Measurements from ENCODE around the gene CAMK2D.
A peak's percentile ranks its signal among the peaks of the same experiment; 100 is the strongest.

The CAMK2D gene

DNA sequence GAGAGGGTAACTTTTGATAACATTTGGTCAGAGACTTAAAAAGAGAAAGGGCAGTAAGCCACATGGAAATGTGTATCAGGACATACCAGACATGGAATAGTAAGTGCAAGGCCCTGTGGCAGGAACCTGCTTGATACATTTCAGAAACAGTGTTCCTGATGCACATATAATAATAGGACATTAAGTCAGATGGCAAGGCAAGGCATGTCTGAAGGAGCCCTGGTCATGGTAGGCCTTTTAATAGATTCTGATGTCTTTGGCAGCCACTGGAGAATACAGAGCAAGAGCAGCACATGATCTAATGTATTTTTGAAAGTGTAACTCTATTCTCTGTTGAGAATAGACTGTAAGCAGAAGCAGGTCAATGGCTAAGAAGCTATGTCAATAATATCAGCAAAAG, 279.7 kb downstream of the CAMK2D start:
- peaks cover 6% of the 10 kb centered on the region for H3K9me3 Mint-ChIP-seq
- peaks cover 44% of the 10 kb centered on the region for H3K36me3 Mint-ChIP-seq
- H3K27ac Mint-ChIP-seq: peak overlapping the region; percentile 13
- H3K4me3 Mint-ChIP-seq: no peak overlapping the region
- H3K4me1 Mint-ChIP-seq: peaks cover 19% of the 10 kb centered on the region
- H3K27me3 Mint-ChIP-seq: no peaks in the 10 kb centered on the region

DNA sequence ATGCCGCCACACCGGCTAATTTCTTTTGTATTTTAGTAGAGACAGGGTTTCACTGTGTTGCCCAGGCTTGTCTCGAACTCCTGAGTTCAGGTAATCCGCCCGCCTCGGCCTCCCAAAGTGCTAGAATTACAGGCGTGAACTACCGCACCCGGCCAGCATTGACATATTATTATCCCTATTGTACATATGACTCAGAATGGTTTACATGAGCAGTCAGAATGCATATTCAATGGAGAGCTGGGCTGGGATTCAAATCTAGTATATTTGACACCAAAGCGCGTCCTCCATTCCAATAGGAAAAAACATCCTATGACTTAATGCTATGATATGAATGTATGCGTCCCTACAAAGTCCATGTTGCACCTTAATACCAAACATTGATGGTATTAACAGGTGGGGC, 281.4 kb downstream of the CAMK2D start:
- no peak overlapping the region for H3K27ac Mint-ChIP-seq
- peaks cover 47% of the 10 kb centered on the region for H3K36me3 Mint-ChIP-seq
- no peak overlapping the region for H3K4me3 Mint-ChIP-seq
- peaks cover 6% of the 10 kb centered on the region for H3K9me3 Mint-ChIP-seq
- H3K27me3 Mint-ChIP-seq: no peaks in the 10 kb centered on the region
- peaks cover 36% of the 10 kb centered on the region for H3K4me1 Mint-ChIP-seq

GRCh38 chr4:113478032-113478431, 283.5 kb downstream of the CAMK2D start:
- H3K27ac Mint-ChIP-seq: peak overlapping the region; percentile 96
- peaks cover 49% of the 10 kb centered on the region for H3K4me1 Mint-ChIP-seq
- peaks cover 6% of the 10 kb centered on the region for H3K9me3 Mint-ChIP-seq
- H3K4me3 Mint-ChIP-seq: no peak overlapping the region
- no peaks in the 10 kb centered on the region for H3K27me3 Mint-ChIP-seq
- H3K36me3 Mint-ChIP-seq: peaks cover 38% of the 10 kb centered on the region

GRCh38 chr4:113476800-113477199, 284.7 kb downstream of the CAMK2D start:
- H3K4me3 Mint-ChIP-seq: peak overlapping the region; percentile 5
- H3K36me3 Mint-ChIP-seq: peaks cover 33% of the 10 kb centered on the region
- H3K4me1 Mint-ChIP-seq: peaks cover 54% of the 10 kb centered on the region
- H3K27ac Mint-ChIP-seq: peak overlapping the region; percentile 97
- H3K9me3 Mint-ChIP-seq: peaks cover 6% of the 10 kb centered on the region
- H3K27me3 Mint-ChIP-seq: no peaks in the 10 kb centered on the region

DNA sequence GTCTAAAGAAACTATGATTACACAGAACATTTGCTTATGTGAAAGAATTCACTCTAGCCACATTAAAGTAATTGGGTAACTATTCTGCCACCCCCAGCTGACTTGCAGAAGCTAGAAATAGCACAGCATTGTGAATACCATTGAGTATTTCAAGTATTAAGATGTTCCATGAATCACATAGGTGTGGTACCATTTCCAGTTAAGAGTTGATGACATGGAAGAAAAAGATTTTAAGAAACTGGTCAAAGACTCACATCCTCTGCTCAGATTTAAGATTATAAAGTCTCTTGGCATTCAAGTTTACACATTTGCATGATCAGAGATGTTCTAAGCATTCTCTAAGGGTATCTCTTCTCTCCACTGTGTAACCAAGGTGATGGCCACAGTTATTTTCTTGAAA, 287.5 kb downstream of the CAMK2D start:
- Mint-ChIP-seq H3K36me3 (peaks cover 46% of the 10 kb centered on the region), H3K4me3 (peak overlapping the region; percentile 19), H3K27me3 (no peaks in the 10 kb centered on the region), H3K4me1 (peaks cover 70% of the 10 kb centered on the region), H3K9me3 (peaks cover 4% of the 10 kb centered on the region), H3K27ac (peak overlapping the region; percentile 84)

DNA sequence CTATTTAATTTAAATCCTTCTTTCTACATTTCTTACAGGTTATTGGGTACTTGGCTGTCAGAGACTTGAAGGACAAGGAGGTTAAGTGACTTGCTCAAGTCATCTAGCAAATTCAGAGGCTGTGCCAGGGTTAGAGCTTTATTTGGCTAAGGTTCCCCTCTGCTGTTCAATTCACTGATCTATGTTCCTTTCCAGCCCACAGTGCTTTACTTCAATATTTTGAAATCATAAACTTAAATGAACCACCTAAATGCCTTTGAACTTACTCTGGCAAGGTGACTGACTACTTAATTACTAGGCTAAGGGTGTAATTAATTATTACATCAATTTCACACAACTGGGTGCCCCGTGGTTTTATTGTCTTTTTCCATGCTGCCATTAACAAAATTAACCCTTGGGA, 288.7 kb downstream of the CAMK2D start:
- H3K4me3 Mint-ChIP-seq: no peak overlapping the region
- H3K9me3 Mint-ChIP-seq: no peaks in the 10 kb centered on the region
- peak overlapping the region; percentile 82 for H3K27ac Mint-ChIP-seq
- H3K36me3 Mint-ChIP-seq: peaks cover 46% of the 10 kb centered on the region
- no peaks in the 10 kb centered on the region for H3K27me3 Mint-ChIP-seq
- peaks cover 68% of the 10 kb centered on the region for H3K4me1 Mint-ChIP-seq

- Mint-ChIP-seq H3K9me3 (no peaks in the 10 kb centered on the region), H3K4me3 (no peak overlapping the region), H3K4me1 (peaks cover 63% of the 10 kb centered on the region), H3K27me3 (no peaks in the 10 kb centered on the region), H3K27ac (peak overlapping the region; percentile 73), H3K36me3 (peaks cover 41% of the 10 kb centered on the region)
Observed at GRCh38 chr4:113471146-113471860, 290.2 kb downstream of the CAMK2D start.

DNA sequence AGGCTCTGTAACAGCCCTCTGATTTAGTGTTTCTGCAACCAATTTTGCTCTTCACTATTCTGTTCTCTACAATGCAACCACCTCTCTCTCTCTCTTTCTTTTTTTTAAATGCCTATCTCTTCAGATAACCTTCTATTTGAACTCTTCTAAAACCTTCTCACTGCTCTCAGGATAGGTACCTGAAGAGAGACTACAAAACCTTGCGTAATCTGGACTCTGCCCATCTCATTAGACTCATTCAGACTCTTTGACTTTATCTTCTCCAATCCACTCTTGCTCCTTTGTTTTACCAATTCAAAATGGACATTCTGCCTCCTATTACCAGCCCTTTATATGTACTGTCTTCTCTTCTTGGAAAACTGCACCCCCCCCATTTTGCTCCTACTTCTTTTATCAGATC, 291.6 kb downstream of the CAMK2D start:
- Mint-ChIP-seq H3K4me1 (peaks cover 50% of the 10 kb centered on the region), H3K9me3 (no peaks in the 10 kb centered on the region), H3K36me3 (peaks cover 40% of the 10 kb centered on the region), H3K27ac (peak overlapping the region; percentile 82), H3K4me3 (no peak overlapping the region), H3K27me3 (no peaks in the 10 kb centered on the region)

DNA sequence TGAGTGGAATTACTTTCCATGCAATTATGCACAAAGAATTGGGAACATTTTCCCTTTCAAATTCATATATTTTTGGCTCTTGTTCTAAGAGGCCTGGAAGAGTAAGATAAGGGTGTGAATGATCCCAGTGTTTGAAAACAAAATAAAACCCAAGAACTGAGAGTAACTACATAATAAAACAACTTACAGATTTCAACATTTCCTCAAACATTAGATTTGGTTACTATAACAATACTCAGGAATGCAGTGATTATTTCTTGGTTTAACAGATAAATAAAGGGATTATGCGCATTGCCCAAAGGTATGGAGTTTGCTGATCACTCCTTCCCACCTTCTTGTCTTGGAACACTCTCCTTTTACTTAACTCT, 292.5 kb downstream of the CAMK2D start:
- H3K4me3 Mint-ChIP-seq: no peak overlapping the region

DNA sequence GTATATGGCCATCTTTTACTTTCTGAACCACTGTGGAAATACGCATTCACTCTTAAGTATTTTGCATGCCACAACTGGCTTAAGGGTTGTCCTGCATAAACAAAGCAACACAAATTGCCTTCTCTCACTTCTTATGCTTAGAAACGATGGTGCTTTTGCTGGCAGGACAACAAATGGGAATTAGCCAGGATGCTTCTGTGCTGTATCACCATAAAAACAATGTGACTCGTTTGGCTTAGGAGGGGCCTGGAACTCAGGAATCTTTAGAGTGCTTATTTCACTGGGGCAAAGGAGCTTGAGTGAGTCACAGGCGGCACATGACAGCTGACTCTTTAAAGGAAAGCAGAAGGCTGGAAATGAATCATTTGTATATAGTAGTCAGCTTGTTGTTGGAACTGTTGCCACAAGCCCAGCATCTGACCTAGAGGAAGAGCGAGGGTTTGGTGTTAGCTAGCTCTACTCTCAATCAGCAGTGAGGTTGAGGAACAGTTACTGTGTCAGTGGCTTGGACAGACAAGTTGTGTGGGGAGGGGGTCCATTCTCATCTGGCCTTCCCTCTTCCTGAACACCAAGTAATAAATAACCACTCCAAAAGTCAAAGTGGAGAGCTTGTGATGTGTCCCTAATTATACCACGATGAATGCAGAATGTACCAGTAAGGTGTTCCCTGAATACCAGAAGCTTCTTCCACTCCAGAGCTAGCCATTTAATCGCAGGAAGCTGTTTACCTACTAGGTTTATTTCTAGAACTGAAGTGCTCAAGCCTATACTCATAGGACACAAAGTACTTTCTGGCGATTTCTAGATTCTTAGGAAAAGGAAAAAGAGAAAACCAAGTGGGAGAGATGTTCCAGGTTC, 293.1 kb downstream of the CAMK2D start:
- Mint-ChIP-seq H3K27ac (peak overlapping the region; percentile 92), H3K4me3 (no peak overlapping the region), H3K27me3 (no peaks in the 10 kb centered on the region), H3K36me3 (peaks cover 44% of the 10 kb centered on the region), H3K4me1 (peaks cover 40% of the 10 kb centered on the region), H3K9me3 (no peaks in the 10 kb centered on the region)

More for the DNA sequence above, 292.5 kb downstream of the CAMK2D start:
- no peaks in the 10 kb centered on the region for H3K9me3 Mint-ChIP-seq
- H3K36me3 Mint-ChIP-seq: peaks cover 44% of the 10 kb centered on the region
- peak overlapping the region; percentile 92 for H3K27ac Mint-ChIP-seq
- H3K27me3 Mint-ChIP-seq: no peaks in the 10 kb centered on the region
- peaks cover 41% of the 10 kb centered on the region for H3K4me1 Mint-ChIP-seq

- Mint-ChIP-seq H3K27me3 (no peaks in the 10 kb centered on the region), H3K4me1 (peaks cover 35% of the 10 kb centered on the region), H3K4me3 (no peak overlapping the region), H3K9me3 (no peaks in the 10 kb centered on the region), H3K27ac (peak overlapping the region; percentile 92), H3K36me3 (peaks cover 44% of the 10 kb centered on the region)
Observed at GRCh38 chr4:113467581-113467980, 294.0 kb downstream of the CAMK2D start.

- H3K36me3 Mint-ChIP-seq: peaks cover 28% of the 10 kb centered on the region
Observed at GRCh38 chr4:113462286-113462685, 299.3 kb downstream of the CAMK2D start.

GRCh38 chr4:113461281-113461680, 300.3 kb downstream of the CAMK2D start:
- peaks cover 10% of the 10 kb centered on the region for H3K4me1 Mint-ChIP-seq
- H3K9me3 Mint-ChIP-seq: no peaks in the 10 kb centered on the region
- no peaks in the 10 kb centered on the region for H3K27me3 Mint-ChIP-seq
- peak overlapping the region; percentile 85 for H3K27ac Mint-ChIP-seq
- no peak overlapping the region for H3K4me3 Mint-ChIP-seq
- H3K36me3 Mint-ChIP-seq: peaks cover 34% of the 10 kb centered on the region

More at GRCh38 chr4:113462286-113462685, 299.3 kb downstream of the CAMK2D start:
- H3K27ac Mint-ChIP-seq: peak overlapping the region; percentile 12
- peaks cover 10% of the 10 kb centered on the region for H3K4me1 Mint-ChIP-seq
- no peak overlapping the region for H3K4me3 Mint-ChIP-seq
- no peaks in the 10 kb centered on the region for H3K9me3 Mint-ChIP-seq
- H3K27me3 Mint-ChIP-seq: no peaks in the 10 kb centered on the region

DNA sequence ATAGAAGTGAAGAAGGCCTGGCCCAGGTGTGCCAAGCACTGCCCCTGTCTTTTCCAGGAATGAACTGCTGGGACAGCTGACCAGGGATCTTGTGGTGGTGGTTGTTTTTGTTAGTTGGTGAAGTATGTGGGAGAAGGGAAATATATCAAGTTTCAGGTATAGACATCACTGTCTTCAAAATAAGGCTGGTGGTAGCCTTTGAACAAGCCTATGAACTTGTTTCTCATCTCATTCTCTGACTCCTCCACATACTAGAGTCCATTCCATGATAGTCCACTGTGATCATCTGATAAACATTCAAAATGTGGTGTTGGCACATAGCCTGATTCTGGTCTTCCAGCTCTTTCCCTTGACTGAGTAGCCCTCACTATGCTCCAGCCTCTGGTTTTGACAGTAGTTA, 303.7 kb downstream of the CAMK2D start:
- Mint-ChIP-seq H3K9me3 (no peaks in the 10 kb centered on the region), H3K27me3 (no peaks in the 10 kb centered on the region), H3K36me3 (peaks cover 34% of the 10 kb centered on the region), H3K4me3 (no peak overlapping the region), H3K27ac (peak overlapping the region; percentile 86), H3K4me1 (peaks cover 22% of the 10 kb centered on the region)

- Mint-ChIP-seq H3K36me3 (peaks cover 32% of the 10 kb centered on the region), H3K27ac (no peak overlapping the region), H3K27me3 (no peaks in the 10 kb centered on the region), H3K9me3 (no peaks in the 10 kb centered on the region), H3K4me1 (peaks cover 24% of the 10 kb centered on the region), H3K4me3 (no peak overlapping the region)
Observed at GRCh38 chr4:113457121-113457520, 304.4 kb downstream of the CAMK2D start.

- no peaks in the 10 kb centered on the region for H3K27me3 Mint-ChIP-seq
- no peak overlapping the region for H3K4me3 Mint-ChIP-seq
- H3K36me3 Mint-ChIP-seq: peaks cover 30% of the 10 kb centered on the region
- H3K9me3 Mint-ChIP-seq: no peaks in the 10 kb centered on the region
- H3K4me1 Mint-ChIP-seq: peaks cover 21% of the 10 kb centered on the region
- H3K27ac Mint-ChIP-seq: no peak overlapping the region
Observed at GRCh38 chr4:113455061-113455460, 306.5 kb downstream of the CAMK2D start.

Measured in activated naive CD4-positive, alpha-beta T cell treated with anti-CD3 and anti-CD28 coated beads, Interleukin-2, amount 50 U/mL, for 24 hours (primary cell).